ENCODE results near the gene GFI1B.

DNA sequence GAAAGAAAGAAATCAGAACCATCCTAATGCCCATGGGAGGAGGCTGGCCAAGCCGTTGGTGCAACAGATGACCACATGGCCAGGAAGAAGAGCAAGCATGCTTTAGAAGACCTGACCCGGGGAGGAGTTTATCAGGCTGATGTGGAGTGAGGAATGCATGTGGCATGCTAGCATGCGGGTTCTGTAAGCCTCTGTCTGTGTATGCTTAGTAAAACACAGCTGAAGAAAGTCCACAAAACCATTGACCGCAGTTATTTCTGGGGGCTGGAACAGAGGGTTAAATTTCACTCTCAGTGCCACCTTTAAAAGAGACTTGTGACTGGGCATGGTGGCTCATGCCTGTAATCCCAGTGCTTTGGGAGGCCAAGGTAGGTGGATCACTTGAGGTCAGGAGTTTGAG is 19.1 kb downstream of the GFI1B start:
- TF ChIP-seq CEBPB (IDR thresholded peaks at IDR 0.05) (no peak), EP300 (IDR thresholded peaks at IDR 0.05) (no peak), MAZ (IDR thresholded peaks at IDR 0.05; ENCODE audit: borderline replicate concordance, low read depth, low read length) (no peak), SMC3 (IDR thresholded peaks at IDR 0.05) (no peak), TP53 (CRISPR knock-in tag; IDR thresholded peaks at IDR 0.05) (no peak), CBX8 (IDR thresholded peaks at IDR 0.05) (no peak), ESRRA (IDR thresholded peaks at IDR 0.05; ENCODE audit: borderline replicate concordance, low read length) (no peak)
- TF ChIP-seq, protein P1, sequence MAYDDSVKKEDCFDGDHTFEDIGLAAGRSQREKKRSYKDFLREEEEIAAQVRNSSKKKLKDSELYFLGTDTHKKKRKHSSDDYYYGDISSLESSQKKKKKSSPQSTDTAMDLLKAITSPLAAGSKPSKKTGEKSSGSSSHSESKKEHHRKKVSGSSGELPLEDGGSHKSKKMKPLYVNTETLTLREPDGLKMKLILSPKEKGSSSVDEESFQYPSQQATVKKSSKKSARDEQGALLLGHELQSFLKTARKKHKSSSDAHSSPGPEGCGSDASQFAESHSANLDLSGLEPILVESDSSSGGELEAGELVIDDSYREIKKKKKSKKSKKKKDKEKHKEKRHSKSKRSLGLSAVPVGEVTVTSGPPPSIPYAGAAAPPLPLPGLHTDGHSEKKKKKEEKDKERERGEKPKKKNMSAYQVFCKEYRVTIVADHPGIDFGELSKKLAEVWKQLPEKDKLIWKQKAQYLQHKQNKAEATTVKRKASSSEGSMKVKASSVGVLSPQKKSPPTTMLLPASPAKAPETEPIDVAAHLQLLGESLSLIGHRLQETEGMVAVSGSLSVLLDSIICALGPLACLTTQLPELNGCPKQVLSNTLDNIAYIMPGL (CRISPR knock-in tag; IDR thresholded peaks at IDR 0.05; ENCODE audit: borderline replicate concordance): no peak
- TF ChIP-seq, protein P2, sequence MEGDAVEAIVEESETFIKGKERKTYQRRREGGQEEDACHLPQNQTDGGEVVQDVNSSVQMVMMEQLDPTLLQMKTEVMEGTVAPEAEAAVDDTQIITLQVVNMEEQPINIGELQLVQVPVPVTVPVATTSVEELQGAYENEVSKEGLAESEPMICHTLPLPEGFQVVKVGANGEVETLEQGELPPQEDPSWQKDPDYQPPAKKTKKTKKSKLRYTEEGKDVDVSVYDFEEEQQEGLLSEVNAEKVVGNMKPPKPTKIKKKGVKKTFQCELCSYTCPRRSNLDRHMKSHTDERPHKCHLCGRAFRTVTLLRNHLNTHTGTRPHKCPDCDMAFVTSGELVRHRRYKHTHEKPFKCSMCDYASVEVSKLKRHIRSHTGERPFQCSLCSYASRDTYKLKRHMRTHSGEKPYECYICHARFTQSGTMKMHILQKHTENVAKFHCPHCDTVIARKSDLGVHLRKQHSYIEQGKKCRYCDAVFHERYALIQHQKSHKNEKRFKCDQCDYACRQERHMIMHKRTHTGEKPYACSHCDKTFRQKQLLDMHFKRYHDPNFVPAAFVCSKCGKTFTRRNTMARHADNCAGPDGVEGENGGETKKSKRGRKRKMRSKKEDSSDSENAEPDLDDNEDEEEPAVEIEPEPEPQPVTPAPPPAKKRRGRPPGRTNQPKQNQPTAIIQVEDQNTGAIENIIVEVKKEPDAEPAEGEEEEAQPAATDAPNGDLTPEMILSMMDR (IDR thresholded peaks at IDR 0.05): no peak
- TF ChIP-seq, protein P3, sequence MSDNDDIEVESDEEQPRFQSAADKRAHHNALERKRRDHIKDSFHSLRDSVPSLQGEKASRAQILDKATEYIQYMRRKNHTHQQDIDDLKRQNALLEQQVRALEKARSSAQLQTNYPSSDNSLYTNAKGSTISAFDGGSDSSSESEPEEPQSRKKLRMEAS (IDR thresholded peaks at IDR 0.05): no peak
